ENCODE measurements around the gene COX11.

COX11 gene

GRCh38 chr17:54945231-54945630 lies 23.2 kb downstream of the COX11 start:
- in situ Hi-C loops (cut with HindIII; ENCODE audit: low pct_ligation_motif_present, low sequenced_read_pairs), result no loop called here
- no peak for TF ChIP-seq CTCF (IDR thresholded peaks at IDR 0.05; ENCODE audit: low read depth, low read length, missing control alignments)
- no peak overlapping the region for H3K4me3 ChIP-seq (ENCODE audit: low read depth, low read length)
- H3K27ac ChIP-seq, result peak overlapping the region; percentile 23
- no peaks in the 10 kb centered on the region for H3K27me3 ChIP-seq (replicated peaks)
- H3K36me3 ChIP-seq (replicated peaks), result no peaks in the 10 kb centered on the region
- DNase-seq, result no peak

- no peak for TF ChIP-seq CTCF (IDR thresholded peaks at IDR 0.05; ENCODE audit: low read depth, low read length, missing control alignments)
- peak; percentile 36 for DNase-seq
- in situ Hi-C loops (cut with HindIII; ENCODE audit: low pct_ligation_motif_present, low sequenced_read_pairs), result no loop called here
- H3K36me3 ChIP-seq (replicated peaks), result no peaks in the 10 kb centered on the region
- H3K4me3 ChIP-seq (ENCODE audit: low read depth, low read length), result no peak overlapping the region
- H3K27ac ChIP-seq, result peak overlapping the region; percentile 24
- H3K27me3 ChIP-seq (replicated peaks), result no peaks in the 10 kb centered on the region
Measured at GRCh38 chr17:54944796-54945195, 23.7 kb downstream of the COX11 start.

GRCh38 chr17:54941285-54941684 lies 27.2 kb downstream of the COX11 start:
- peaks cover 2% of the 10 kb centered on the region for H3K36me3 ChIP-seq (replicated peaks)
- H3K4me3 ChIP-seq (ENCODE audit: low read depth, low read length), result no peak overlapping the region
- no peak for TF ChIP-seq CTCF (IDR thresholded peaks at IDR 0.05; ENCODE audit: low read depth, low read length, missing control alignments)
- no peaks in the 10 kb centered on the region for H3K27me3 ChIP-seq (replicated peaks)
- no peak overlapping the region for H3K27ac ChIP-seq
- in situ Hi-C loops (cut with HindIII; ENCODE audit: low pct_ligation_motif_present, low sequenced_read_pairs), result no loop called here
- DNase-seq, result no peak

- no peak overlapping the region for H3K27ac ChIP-seq
- H3K36me3 ChIP-seq (replicated peaks), result peaks cover 2% of the 10 kb centered on the region
- no peak for TF ChIP-seq CTCF (IDR thresholded peaks at IDR 0.05; ENCODE audit: low read depth, low read length, missing control alignments)
- no peak overlapping the region for H3K4me3 ChIP-seq (ENCODE audit: low read depth, low read length)
- in situ Hi-C loops (cut with HindIII; ENCODE audit: low pct_ligation_motif_present, low sequenced_read_pairs), result no loop called here
- DNase-seq, result no peak
- no peaks in the 10 kb centered on the region for H3K27me3 ChIP-seq (replicated peaks)
Measured at GRCh38 chr17:54937426-54937825, 31.0 kb downstream of the COX11 start.

- in situ Hi-C loops (cut with HindIII; ENCODE audit: low pct_ligation_motif_present, low sequenced_read_pairs), result no loop called here
- H3K27me3 ChIP-seq (replicated peaks), result no peaks in the 10 kb centered on the region
- peaks cover 2% of the 10 kb centered on the region for H3K36me3 ChIP-seq (replicated peaks)
- no peak overlapping the region for H3K4me3 ChIP-seq (ENCODE audit: low read depth, low read length)
- no peak overlapping the region for H3K27ac ChIP-seq
- no peak for DNase-seq
- TF ChIP-seq CTCF (IDR thresholded peaks at IDR 0.05; ENCODE audit: low read depth, low read length, missing control alignments), result no peak
Measured at GRCh38 chr17:54937018-54937417, 31.4 kb downstream of the COX11 start.

- Histone ChIP-seq H3K27me3 (replicated peaks) (no peaks in the 10 kb centered on the region), H3K4me3 (ENCODE audit: low read depth, low read length) (no peak overlapping the region), H3K27ac (no peak overlapping the region), H3K36me3 (replicated peaks) (peaks cover 2% of the 10 kb centered on the region)
- no peak for DNase-seq
- no peak for TF ChIP-seq CTCF (IDR thresholded peaks at IDR 0.05; ENCODE audit: low read depth, low read length, missing control alignments)
- in situ Hi-C loops (cut with HindIII; ENCODE audit: low pct_ligation_motif_present, low sequenced_read_pairs), result no loop called here
Measured at GRCh38 chr17:54935471-54935870, 33.0 kb downstream of the COX11 start.
